ENCODE results near the gene PRSS3.
"Not testable (repeated sequence)": the region's sequence is repeated elsewhere in the genome, so short reads cannot be mapped to it uniquely, and the experiment has no call there.

GRCh38 chr9:33796679-33797078 is 1.3 kb downstream of the PRSS3 start:
- TF ChIP-seq CTCF, POLR2A, POLR2AphosphoS5 (IDR thresholded peaks at IDR 0.05): not testable (repeated sequence)

Measured in breast epithelium (tissue), 3 donors.